Measurements from ENCODE around the gene PRKN.

Gene PRKN

GRCh38 chr6:161792851-161793493 lies 934.6 kb downstream of the PRKN start:
- TF ChIP-seq, protein P1, sequence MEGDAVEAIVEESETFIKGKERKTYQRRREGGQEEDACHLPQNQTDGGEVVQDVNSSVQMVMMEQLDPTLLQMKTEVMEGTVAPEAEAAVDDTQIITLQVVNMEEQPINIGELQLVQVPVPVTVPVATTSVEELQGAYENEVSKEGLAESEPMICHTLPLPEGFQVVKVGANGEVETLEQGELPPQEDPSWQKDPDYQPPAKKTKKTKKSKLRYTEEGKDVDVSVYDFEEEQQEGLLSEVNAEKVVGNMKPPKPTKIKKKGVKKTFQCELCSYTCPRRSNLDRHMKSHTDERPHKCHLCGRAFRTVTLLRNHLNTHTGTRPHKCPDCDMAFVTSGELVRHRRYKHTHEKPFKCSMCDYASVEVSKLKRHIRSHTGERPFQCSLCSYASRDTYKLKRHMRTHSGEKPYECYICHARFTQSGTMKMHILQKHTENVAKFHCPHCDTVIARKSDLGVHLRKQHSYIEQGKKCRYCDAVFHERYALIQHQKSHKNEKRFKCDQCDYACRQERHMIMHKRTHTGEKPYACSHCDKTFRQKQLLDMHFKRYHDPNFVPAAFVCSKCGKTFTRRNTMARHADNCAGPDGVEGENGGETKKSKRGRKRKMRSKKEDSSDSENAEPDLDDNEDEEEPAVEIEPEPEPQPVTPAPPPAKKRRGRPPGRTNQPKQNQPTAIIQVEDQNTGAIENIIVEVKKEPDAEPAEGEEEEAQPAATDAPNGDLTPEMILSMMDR (IDR thresholded peaks at IDR 0.05; ENCODE audit: low read depth, low read length): no peak
- TF ChIP-seq POLR2A (IDR thresholded peaks at IDR 0.05; ENCODE audit: extremely low read depth, insufficient read length) (no peak), MYC (IDR thresholded peaks at IDR 0.05; ENCODE audit: low read depth, low read length) (no peak)
- TF ChIP-seq, protein P2, sequence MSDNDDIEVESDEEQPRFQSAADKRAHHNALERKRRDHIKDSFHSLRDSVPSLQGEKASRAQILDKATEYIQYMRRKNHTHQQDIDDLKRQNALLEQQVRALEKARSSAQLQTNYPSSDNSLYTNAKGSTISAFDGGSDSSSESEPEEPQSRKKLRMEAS (IDR thresholded peaks at IDR 0.05; ENCODE audit: low read depth, low read length): no peak
- no peak overlapping the region for H3K4me3 ChIP-seq (ENCODE audit: low read depth, low read length)
- DNase-seq (ENCODE audit: low read depth): no peak

- TF ChIP-seq, protein P2 (IDR thresholded peaks at IDR 0.05; ENCODE audit: low read depth, low read length): no peak
- TF ChIP-seq MYC (IDR thresholded peaks at IDR 0.05; ENCODE audit: low read depth, low read length) (no peak), POLR2A (IDR thresholded peaks at IDR 0.05; ENCODE audit: extremely low read depth, insufficient read length) (no peak)
- TF ChIP-seq, protein P1 (IDR thresholded peaks at IDR 0.05; ENCODE audit: low read depth, low read length): no peak
- H3K4me3 ChIP-seq (ENCODE audit: low read depth, low read length): no peak overlapping the region
- DNase-seq (ENCODE audit: low read depth): no peak
These were observed 939.0 kb downstream of the PRKN start for GRCh38 chr6:161788531-161788930.

DNA sequence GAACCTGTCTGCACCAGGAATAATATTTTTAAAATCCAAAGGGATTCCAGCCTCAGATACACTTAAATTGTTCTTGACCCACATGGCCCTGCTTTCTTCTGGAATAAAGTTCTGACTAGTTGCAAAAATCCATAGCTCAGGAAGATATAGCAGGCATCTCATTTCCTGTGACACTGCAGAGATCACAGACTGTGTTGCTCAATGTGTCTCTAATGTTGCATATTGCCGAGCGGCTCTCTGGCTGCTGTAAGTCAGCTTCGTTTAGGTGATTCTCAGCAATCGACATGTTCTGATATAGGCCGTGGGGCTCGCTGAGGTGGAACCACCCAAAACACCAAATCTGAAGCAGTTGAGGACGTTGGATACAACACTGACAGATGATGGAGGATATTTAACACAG lies 955.4 kb downstream of the PRKN start:
- peak; percentile 20 for DNase-seq (ENCODE audit: low read depth)
- no peak for TF ChIP-seq MYC (IDR thresholded peaks at IDR 0.05; ENCODE audit: low read depth, low read length)
- no peak for TF ChIP-seq POLR2A (IDR thresholded peaks at IDR 0.05; ENCODE audit: extremely low read depth, insufficient read length)
- TF ChIP-seq, protein P1 (IDR thresholded peaks at IDR 0.05; ENCODE audit: low read depth, low read length): no peak
- TF ChIP-seq, protein P2 (IDR thresholded peaks at IDR 0.05; ENCODE audit: low read depth, low read length): no peak
- H3K4me3 ChIP-seq (ENCODE audit: low read depth, low read length): no peak overlapping the region

- no peak overlapping the region for H3K4me3 ChIP-seq (ENCODE audit: low read depth, low read length)
- DNase-seq (ENCODE audit: low read depth): no peak
- TF ChIP-seq, protein P2 (IDR thresholded peaks at IDR 0.05; ENCODE audit: low read depth, low read length): no peak
- TF ChIP-seq POLR2A (IDR thresholded peaks at IDR 0.05; ENCODE audit: extremely low read depth, insufficient read length) (no peak), MYC (IDR thresholded peaks at IDR 0.05; ENCODE audit: low read depth, low read length) (no peak)
- TF ChIP-seq, protein P1 (IDR thresholded peaks at IDR 0.05; ENCODE audit: low read depth, low read length): no peak
These were observed 965.6 kb downstream of the PRKN start for GRCh38 chr6:161761966-161762365.

DNA sequence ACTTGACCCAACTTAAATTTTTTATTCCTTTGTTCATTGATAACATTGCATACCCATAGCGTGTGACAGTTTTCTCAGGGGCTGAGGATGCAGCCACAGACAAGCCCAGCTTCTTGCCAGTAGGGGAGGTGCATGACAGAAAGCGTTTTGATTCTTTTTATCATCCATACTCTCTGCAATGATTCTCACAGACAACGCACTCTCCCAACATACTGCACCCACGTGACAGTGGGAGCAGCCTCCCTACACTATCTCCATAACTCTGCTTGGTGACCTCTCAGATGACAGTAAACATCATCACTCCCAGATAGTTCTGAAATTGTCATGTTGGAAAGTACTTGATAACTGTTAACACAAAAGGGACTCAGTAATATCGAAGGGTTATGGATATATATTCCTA lies 972.5 kb downstream of the PRKN start:
- TF ChIP-seq POLR2A (IDR thresholded peaks at IDR 0.05; ENCODE audit: extremely low read depth, insufficient read length): no peak
- TF ChIP-seq, protein P2 (IDR thresholded peaks at IDR 0.05; ENCODE audit: low read depth, low read length): no peak
- TF ChIP-seq, protein P1 (IDR thresholded peaks at IDR 0.05; ENCODE audit: low read depth, low read length): no peak
- no peak for TF ChIP-seq MYC (IDR thresholded peaks at IDR 0.05; ENCODE audit: low read depth, low read length)
- no peak for DNase-seq (ENCODE audit: low read depth)
- no peak overlapping the region for H3K4me3 ChIP-seq (ENCODE audit: low read depth, low read length)
